Fibroblast of lung (primary cell): ENCODE data around the gene MYO3B.

Experiments
- CTCF ChIP-seq, 2 donors: IDR thresholded peaks in 1 of 2; conservative IDR thresholded peaks in 1 of 2; 1 replicate in 1 of 2; 2 replicates in 1 of 2; pipeline ENCODE4 v1.5.1; 2011 to 2012; ENCODE audit warnings: low read length in 2 of 2, control low read depth in 1 of 2, inconsistent platforms in 1 of 2, low read depth in 1 of 2, mild to moderate bottlenecking in 1 of 2
- EZH2 ChIP-seq: IDR thresholded peaks from 2 replicates; pipeline ENCODE4 v1.5.1; 2012; ENCODE audit warnings: low read length, control low read depth, mild to moderate bottlenecking; ENCODE audit errors: missing control alignments

GRCh38 chr2:170409164-170409535 lies 231.2 kb downstream of the MYO3B start:
- TF ChIP-seq CTCF (conservative IDR thresholded peaks at IDR 0.05 in 1 of 2, IDR thresholded peaks at IDR 0.05 in 1 of 2; ENCODE audit: low read depth in 1 of 2, low read length in 2 of 2) (peak; percentile 74 to 81), EZH2 (no peak)
